GM06990 (cell line): Measurements from ENCODE around the gene DISC1.

Source experiments
- DNase-seq: peaks from one replicate; pipeline ENCODE4 v3.0.0-alpha.2; 2011; ENCODE audit not compliant: insufficient read length; ENCODE audit errors: extremely low read depth
- H3K27me3 ChIP-seq: replicated peaks from 2 replicates; pipeline ENCODE4 v1.6.0; 2011; ENCODE audit warnings: low read length; ENCODE audit not compliant: control insufficient read depth, insufficient read depth
- H3K36me3 ChIP-seq: 2 replicates; pipeline ENCODE4 v1.5.1; 2011; ENCODE audit warnings: low read length; ENCODE audit not compliant: control insufficient read depth, insufficient read depth
- H3K4me3 ChIP-seq: replicated peaks from 2 replicates; pipeline ENCODE4 v1.5.1; 2011; ENCODE audit warnings: low read depth, mild to moderate bottlenecking, control low read depth, low read length
- CTCF ChIP-seq: IDR thresholded peaks from 2 replicates; pipeline ENCODE4 v1.5.1; 2011; ENCODE audit warnings: low read length, control low read depth, mild to moderate bottlenecking, inconsistent platforms; ENCODE audit not compliant: insufficient read depth, poor library complexity, severe bottlenecking

Gene DISC1

GRCh38 chr1:231871878-231872277 is 245.3 kb downstream of the DISC1 start:
- Histone ChIP-seq H3K36me3 (no peaks in the 10 kb centered on the region), H3K27me3 (no peaks in the 10 kb centered on the region), H3K4me3 (no peak overlapping the region)
- TF ChIP-seq CTCF: no peak
- DNase-seq: no peak

- no peaks in the 10 kb centered on the region for H3K27me3 ChIP-seq
- H3K36me3 ChIP-seq: no peaks in the 10 kb centered on the region
- H3K4me3 ChIP-seq: no peak overlapping the region
- no peak for TF ChIP-seq CTCF
- no peak for DNase-seq
These were observed 245.9 kb downstream of the DISC1 start for GRCh38 chr1:231872461-231872910.

- no peak for DNase-seq
- Histone ChIP-seq H3K4me3 (no peak overlapping the region), H3K36me3 (no peaks in the 10 kb centered on the region), H3K27me3 (no peaks in the 10 kb centered on the region)
- TF ChIP-seq CTCF: no peak
These were observed 252.1 kb downstream of the DISC1 start for GRCh38 chr1:231878737-231879136.

- no peak for TF ChIP-seq CTCF
- Histone ChIP-seq H3K36me3 (no peaks in the 10 kb centered on the region), H3K27me3 (no peaks in the 10 kb centered on the region), H3K4me3 (no peak overlapping the region)
- DNase-seq: no peak
These were observed 252.7 kb downstream of the DISC1 start for GRCh38 chr1:231879296-231879695.

GRCh38 chr1:231882333-231882732 is 255.7 kb downstream of the DISC1 start:
- no peak for TF ChIP-seq CTCF
- DNase-seq: no peak

GRCh38 chr1:231882790-231883189 is 256.2 kb downstream of the DISC1 start:
- Histone ChIP-seq H3K36me3 (no peaks in the 10 kb centered on the region), H3K4me3 (no peak overlapping the region), H3K27me3 (no peaks in the 10 kb centered on the region)
- no peak for TF ChIP-seq CTCF
- no peak for DNase-seq

More at GRCh38 chr1:231882333-231882732, 255.7 kb downstream of the DISC1 start:
- Histone ChIP-seq H3K27me3 (no peaks in the 10 kb centered on the region), H3K4me3 (no peak overlapping the region), H3K36me3 (no peaks in the 10 kb centered on the region)
